CD4-positive, alpha-beta T cell (primary cell): ENCODE measurements around the gene PTPRT. TPM values are rescaled to one million over a fixed set of nuclear protein-coding genes. Genes with fewer than 3 reads are reported as not detected.

Source experiments
- ATAC-seq: fragments of 200-7000 bp; cut with Tn5 transposase; one replicate; pipeline ENCODE4 v1.10.0; 2022; ENCODE audit warnings: mild to moderate bottlenecking; ENCODE audit not compliant: poor library complexity
- CTCF ChIA-PET: fragments of 350-600 bp; sonication (Branson Sonifier 250); formaldehyde crosslinking; loops from one replicate; lab custom pipeline; 2021; ENCODE audit warnings: antibody characterized with exemption, inconsistent platforms; lab: Charles Lee
- POLR2A ChIA-PET: fragments of 350-600 bp; sonication (Branson Sonifier 250); formaldehyde crosslinking; loops from one replicate; lab custom pipeline; 2021; ENCODE audit warnings: antibody characterized with exemption, inconsistent platforms; lab: Charles Lee
- DNase-seq, 14 experiments: peaks; one replicate each; pipeline ENCODE4 v3.0.0-alpha.2; 2013 to 2020; ENCODE audit warnings: mixed read lengths in 2 of 14
- H3K27ac ChIP-seq, 2 donors: one replicate each; pipeline versions ENCODE4 v1.5.1 to v1.7.0; 2013; ENCODE audit warnings: low read length in 2 of 2, low read depth in 1 of 2, mild to moderate bottlenecking in 1 of 2
- H3K27me3 ChIP-seq, 2 experiments: 1 replicate in 1 of 2; 2 replicates in 1 of 2; pipeline versions ENCODE4 v1.6.1 to v1.7.0; 2013; ENCODE audit warnings: low read length in 2 of 2, control low read depth in 1 of 2, mild to moderate bottlenecking in 1 of 2, moderate library complexity in 1 of 2; ENCODE audit not compliant: insufficient read depth in 2 of 2, control insufficient read depth in 1 of 2
- H3K36me3 ChIP-seq: one replicate; pipeline ENCODE4 v1.6.1; 2013; ENCODE audit warnings: low read length, control low read depth; ENCODE audit not compliant: insufficient read depth
- H3K4me1 ChIP-seq: one replicate; pipeline ENCODE4 v1.6.1; 2013; ENCODE audit warnings: low read length, control low read depth; ENCODE audit not compliant: insufficient read depth
- H3K4me3 ChIP-seq: one replicate; pipeline ENCODE4 v1.5.1; 2013; ENCODE audit warnings: mild to moderate bottlenecking, low read length, moderate library complexity
- H3K9me3 ChIP-seq, 2 experiments: 1 replicate in 1 of 2; 2 replicates in 1 of 2; pipeline versions ENCODE4 v1.6.1 to v1.7.0; 2013; ENCODE audit warnings: low read length in 2 of 2, mild to moderate bottlenecking in 2 of 2, control low read depth in 1 of 2, moderate library complexity in 1 of 2; ENCODE audit not compliant: control insufficient read depth in 1 of 2, insufficient read depth in 1 of 2
- H3K27ac Mint-ChIP-seq: one replicate; pipeline ENCODE4 v1.8.0; 2020; ENCODE audit warnings: mixed read lengths
- H3K27me3 Mint-ChIP-seq: one replicate; pipeline ENCODE4 v1.8.0; 2021; ENCODE audit warnings: mixed read lengths
- H3K36me3 Mint-ChIP-seq: one replicate; pipeline ENCODE4 v1.8.0; 2021; ENCODE audit warnings: low read depth, mixed read lengths
- H3K4me1 Mint-ChIP-seq: one replicate; pipeline ENCODE4 v1.8.0; 2021; ENCODE audit warnings: low read depth, mixed read lengths
- H3K4me3 Mint-ChIP-seq: one replicate; pipeline ENCODE4 v1.8.0; 2020; ENCODE audit warnings: mild to moderate bottlenecking, mixed read lengths
- H3K9me3 Mint-ChIP-seq: one replicate; pipeline ENCODE4 v1.8.0; 2020; ENCODE audit warnings: mixed read lengths
- CTCF ChIP-seq: fragments of 200-600 bp; IDR thresholded peaks from one replicate; pipeline ENCODE4 v1.8.0; 2022; ENCODE audit warnings: antibody characterized with exemption, mild to moderate bottlenecking
- intact Hi-C, 2 experiments: fragments of 100-400 bp; cut with DNase I in 1 of 2; cut with micrococcal nuclease in 1 of 2; formaldehyde crosslinking; loops; one replicate each; pipeline versions ENCODE4 v1.15.1 to v1.9.0; 2023 to 2025; cut with DNase I, micrococcal nuclease
- total RNA-seq, 174 experiments: library from RNA in 2 of 174; stranded (reverse) in 2 of 174; gene quantifications; one replicate each; pipeline ENCODE4 v1.2.3 and lab custom pipeline; 2021 to 2026

PTPRT gene
- total RNA-seq, 2 experiments from 2014 or later, result not detected

GRCh38 chr20:42447270-42447669, 742.4 kb downstream of the PTPRT start:
- no peaks in the 10 kb centered on the region for H3K36me3 ChIP-seq
- no peak for ATAC-seq
- Mint-ChIP-seq H3K36me3 (no peaks in the 10 kb centered on the region), H3K9me3 (peaks cover 2% of the 10 kb centered on the region), H3K27ac (no peak overlapping the region), H3K27me3 (no peaks in the 10 kb centered on the region), H3K4me1 (no peaks in the 10 kb centered on the region), H3K4me3 (no peak overlapping the region)
- no peak overlapping the region for H3K27ac ChIP-seq
- no peaks in the 10 kb centered on the region for H3K9me3 ChIP-seq
- TF ChIP-seq CTCF, result no peak
- no peak for DNase-seq
- CTCF ChIA-PET, result no interaction called here
- H3K27me3 ChIP-seq, result no peaks in the 10 kb centered on the region
- POLR2A ChIA-PET, result no interaction called here
- intact Hi-C loops, result no loop called here
- H3K4me3 ChIP-seq, result no peak overlapping the region
- H3K4me1 ChIP-seq, result no peaks in the 10 kb centered on the region

GRCh38 chr20:42444799-42445198, 744.9 kb downstream of the PTPRT start:
- Mint-ChIP-seq H3K4me1 (no peaks in the 10 kb centered on the region), H3K27me3 (no peaks in the 10 kb centered on the region), H3K36me3 (no peaks in the 10 kb centered on the region), H3K4me3 (no peak overlapping the region), H3K27ac (no peak overlapping the region), H3K9me3 (peaks cover 2% of the 10 kb centered on the region)
- ChIA-PET CTCF (no interaction called here), POLR2A (no interaction called here)
- no peak for ATAC-seq
- H3K36me3 ChIP-seq, result no peaks in the 10 kb centered on the region
- no peaks in the 10 kb centered on the region for H3K27me3 ChIP-seq
- intact Hi-C loops, result no loop called here
- no peak for DNase-seq
- no peak overlapping the region for H3K27ac ChIP-seq
- TF ChIP-seq CTCF, result no peak
- no peak overlapping the region for H3K4me3 ChIP-seq
- H3K4me1 ChIP-seq, result no peaks in the 10 kb centered on the region
- no peaks in the 10 kb centered on the region for H3K9me3 ChIP-seq

- H3K9me3 ChIP-seq, result no peaks in the 10 kb centered on the region
- no peaks in the 10 kb centered on the region for H3K36me3 Mint-ChIP-seq
- no peaks in the 10 kb centered on the region for H3K4me1 Mint-ChIP-seq
- H3K4me3 Mint-ChIP-seq, result no peak overlapping the region
- H3K4me3 ChIP-seq, result no peak overlapping the region
- TF ChIP-seq CTCF, result no peak
- ATAC-seq (no peak), DNase-seq (no peak)
- no peak overlapping the region for H3K27ac Mint-ChIP-seq
- H3K4me1 ChIP-seq, result no peaks in the 10 kb centered on the region
- peaks cover 2% of the 10 kb centered on the region for H3K9me3 Mint-ChIP-seq
- H3K27me3 ChIP-seq, result no peaks in the 10 kb centered on the region
- CTCF ChIA-PET, result no interaction called here
- H3K36me3 ChIP-seq, result no peaks in the 10 kb centered on the region
- POLR2A ChIA-PET, result no interaction called here
- H3K27me3 Mint-ChIP-seq, result no peaks in the 10 kb centered on the region
- intact Hi-C loops, result no loop called here
- no peak overlapping the region for H3K27ac ChIP-seq
These were observed 746.5 kb downstream of the PTPRT start for GRCh38 chr20:42443200-42443599.
